22Rv1 (cell line): ENCODE data around the gene SLC24A4.

ENCODE experiments used
- CTCF ChIP-seq: fragments of 450-650 bp; IDR thresholded peaks from 2 replicates; pipeline ENCODE4 v1.5.1; 2017; ENCODE audit warnings: mild to moderate bottlenecking
- ZFX ChIP-seq: fragments of 450-650 bp; IDR thresholded peaks from 2 replicates; pipeline ENCODE4 v1.6.1; 2017; ENCODE audit warnings: antibody characterized with exemption, borderline replicate concordance

GRCh38 chr14:92539419-92539818 lies 216.5 kb downstream of the SLC24A4 start:
- no peak for TF ChIP-seq CTCF
- TF ChIP-seq ZFX, result no peak
